ENCODE results near the gene ACTN3. TPM values are rescaled to one million over a fixed set of nuclear protein-coding genes. Genes with fewer than 3 reads are reported as not detected.
"Not testable (repeated sequence)": the region's sequence is repeated elsewhere in the genome, so short reads cannot be mapped to it uniquely, and the experiment has no call there.

The ACTN3 gene
- total and polyA plus RNA-seq, 3 donors from 2014 or later: 1.7 to 6.8 (median 4.0) TPM

DNA sequence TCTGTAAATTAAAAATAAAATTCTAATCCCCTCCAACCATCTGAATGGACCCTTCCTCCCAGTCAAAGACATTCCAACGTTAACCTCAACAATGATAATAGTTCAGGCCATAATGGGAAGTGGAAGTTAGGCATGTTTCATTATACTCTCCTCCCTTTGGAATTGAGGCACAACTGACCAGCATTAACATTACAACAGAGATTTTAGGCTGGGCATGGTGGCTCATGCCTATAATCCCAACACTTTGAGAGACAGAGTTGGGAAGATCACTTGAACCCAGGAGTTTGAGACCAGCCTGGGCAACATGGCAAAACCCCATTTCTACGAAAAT, 24.1 kb downstream of the ACTN3 start:
- no peaks in the 10 kb centered on the region for H3K36me3 ChIP-seq (ENCODE audit: low read depth, missing control alignments)
- H3K4me1 ChIP-seq: no peaks in the 10 kb centered on the region
- H3K4me3 ChIP-seq: no peak overlapping the region
- WGBS, 2 donors: 69 to 83% methylated on average over 2 of the region's 2 CpGs
- H3K27me3 ChIP-seq: no peaks in the 10 kb centered on the region
- DNase-seq: no peak
- intact Hi-C loops (cut with DNase I; ENCODE audit: low total_unique reads): no loop called here
- no peaks in the 10 kb centered on the region for H3K9me3 ChIP-seq
- TF ChIP-seq CTCF (IDR thresholded peaks at IDR 0.05) (no peak), POLR2A (IDR thresholded peaks at IDR 0.05) (no peak)
- no peak overlapping the region for H3K27ac ChIP-seq

GRCh38 chr11:66579017-66579606, 32.4 kb downstream of the ACTN3 start:
- 15 to 17% methylated on average over 15 to 25 of the region's 25 CpGs for WGBS, 2 donors
- H3K27ac ChIP-seq: no peak overlapping the region
- H3K36me3 ChIP-seq (ENCODE audit: low read depth, missing control alignments): no peaks in the 10 kb centered on the region
- peaks cover 6% of the 10 kb centered on the region for H3K4me1 ChIP-seq
- no peaks in the 10 kb centered on the region for H3K9me3 ChIP-seq
- DNase-seq: peak; percentile 88
- TF ChIP-seq CTCF (IDR thresholded peaks at IDR 0.05): peak; percentile 87 to 88 (median 87)
- TF ChIP-seq POLR2A (IDR thresholded peaks at IDR 0.05): no peak
- H3K27me3 ChIP-seq: no peaks in the 10 kb centered on the region
- intact Hi-C loops (cut with DNase I; ENCODE audit: low total_unique reads): loop anchor here (5.0 kb wide), 1 partner anchor 98 kb away; the partner anchor contains the start of gene RBM4B
- no peak overlapping the region for H3K4me3 ChIP-seq

DNA sequence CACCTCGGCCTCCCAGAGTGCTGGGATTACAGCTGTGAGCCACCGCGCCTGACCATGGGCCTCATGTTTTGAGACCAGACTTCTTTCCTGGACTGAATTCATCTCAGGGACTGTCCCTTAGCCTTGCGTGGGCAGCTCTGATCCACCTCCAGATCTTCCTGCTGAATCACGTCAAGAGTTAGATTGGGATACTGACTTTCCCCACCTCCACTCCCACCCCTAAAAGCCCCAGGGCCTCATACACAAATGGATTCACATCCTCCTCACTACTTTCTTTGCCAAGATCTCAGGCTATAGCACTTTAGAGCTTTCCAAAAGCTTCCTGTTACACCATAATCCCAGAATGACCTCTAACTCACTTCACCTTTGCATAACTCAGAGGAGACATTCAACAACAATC, 34.1 kb downstream of the ACTN3 start:
- H3K4me3 ChIP-seq: no peak overlapping the region
- H3K4me1 ChIP-seq: peaks cover 6% of the 10 kb centered on the region
- intact Hi-C loops (cut with DNase I; ENCODE audit: low total_unique reads): no loop called here
- DNase-seq: no peak
- H3K27ac ChIP-seq: no peak overlapping the region
- H3K36me3 ChIP-seq (ENCODE audit: low read depth, missing control alignments): no peaks in the 10 kb centered on the region
- H3K9me3 ChIP-seq: no peaks in the 10 kb centered on the region
- TF ChIP-seq POLR2A (IDR thresholded peaks at IDR 0.05): no peak
- no peak for TF ChIP-seq CTCF (IDR thresholded peaks at IDR 0.05)
- 62 to 79% methylated on average over 5 of the region's 5 CpGs for WGBS, 2 donors
- no peaks in the 10 kb centered on the region for H3K27me3 ChIP-seq

- no peak for TF ChIP-seq CTCF (IDR thresholded peaks at IDR 0.05)
- TF ChIP-seq POLR2A (IDR thresholded peaks at IDR 0.05): no peak
- H3K4me3 ChIP-seq: no peak overlapping the region
- intact Hi-C loops (cut with DNase I; ENCODE audit: low total_unique reads): no loop called here
- no peak overlapping the region for H3K27ac ChIP-seq
- no peaks in the 10 kb centered on the region for H3K36me3 ChIP-seq (ENCODE audit: low read depth, missing control alignments)
- H3K27me3 ChIP-seq: no peaks in the 10 kb centered on the region
- 83 to 93% methylated on average over 3 of the region's 3 CpGs for WGBS, 2 donors
- DNase-seq: no peak
- H3K9me3 ChIP-seq: no peaks in the 10 kb centered on the region
- peaks cover 6% of the 10 kb centered on the region for H3K4me1 ChIP-seq
These were observed 34.6 kb downstream of the ACTN3 start for GRCh38 chr11:66581261-66581660.

GRCh38 chr11:66582565-66583147, 36.0 kb downstream of the ACTN3 start:
- intact Hi-C loops (cut with DNase I; ENCODE audit: low total_unique reads); H3K36me3 ChIP-seq (ENCODE audit: low read depth, missing control alignments): not testable (repeated sequence)
- WGBS, 2 donors: 76 to 82% methylated on average over 3 of the region's 3 CpGs

DNA sequence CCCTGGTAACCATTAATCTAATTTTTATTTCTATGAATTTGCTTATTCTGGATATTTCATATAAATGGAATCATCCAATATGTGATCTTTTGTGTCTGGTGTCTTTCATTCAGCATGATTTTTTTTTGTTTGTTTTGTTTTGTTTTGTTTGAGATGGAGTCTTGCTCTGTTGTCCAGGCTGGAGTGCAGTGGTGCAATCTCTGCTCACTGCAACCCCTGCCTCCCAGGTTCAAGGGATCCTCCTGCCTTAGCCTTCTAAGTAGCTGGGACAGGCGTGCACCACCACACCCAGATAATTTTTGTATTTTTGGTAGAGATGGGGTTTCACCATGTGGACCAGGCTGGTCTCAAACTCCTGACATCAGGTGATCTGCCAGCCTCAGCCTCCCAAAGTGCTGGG, 38.7 kb downstream of the ACTN3 start:
- H3K4me3 ChIP-seq; H3K9me3 ChIP-seq; H3K4me1 ChIP-seq; H3K36me3 ChIP-seq (ENCODE audit: low read depth, missing control alignments); intact Hi-C loops (cut with DNase I; ENCODE audit: low total_unique reads); DNase-seq; H3K27ac ChIP-seq; H3K27me3 ChIP-seq: not testable (repeated sequence)
- WGBS, 2 donors: 67 to 96% methylated on average over 1 of the region's 1 CpG

More at GRCh38 chr11:66582565-66583147, 36.0 kb downstream of the ACTN3 start:
- H3K9me3 ChIP-seq, H3K4me1 ChIP-seq, DNase-seq, H3K27me3 ChIP-seq, H3K4me3 ChIP-seq, H3K27ac ChIP-seq: not testable (repeated sequence)

Data from testis (tissue), 3 donors.